HepG2 (cell line): ENCODE results near the gene MARCHF2. TPM values are rescaled to one million over a fixed set of nuclear protein-coding genes. Genes with fewer than 3 reads are reported as not detected.
A peak's percentile ranks its signal among the peaks of the same experiment; 100 is the strongest.

Experiments
- ADNP ChIP-seq: sonication (generic); formaldehyde crosslinking; IDR thresholded peaks from 2 replicates; pipeline ENCODE4 v1.4.0; 2020; ENCODE audit warnings: missing genetic modification reagents
- CEBPG ChIP-seq: IDR thresholded peaks from 2 replicates; pipeline ENCODE4 v1.6.1; 2016
- GFI1 ChIP-seq: sonication (generic); formaldehyde crosslinking; IDR thresholded peaks from 2 replicates; pipeline ENCODE4 v1.5.0; 2020; ENCODE audit warnings: missing genetic modification reagents, mild to moderate bottlenecking, borderline replicate concordance
- GPBP1L1 ChIP-seq: sonication (generic); formaldehyde crosslinking; IDR thresholded peaks from 2 replicates; pipeline ENCODE4 v1.5.0; 2020; ENCODE audit warnings: mild to moderate bottlenecking, missing genetic modification reagents
- HES4 ChIP-seq: sonication (generic); formaldehyde crosslinking; IDR thresholded peaks from 2 replicates; pipeline ENCODE4 v1.9.0; 2021; ENCODE audit warnings: mild to moderate bottlenecking, missing genetic modification reagents, borderline replicate concordance
- HNRNPLL ChIP-seq: fragments of 200-400 bp; formaldehyde crosslinking; IDR thresholded peaks from 2 replicates; pipeline ENCODE4 v1.6.1; 2017; ENCODE audit warnings: mild to moderate bottlenecking, low read depth, low read length; ENCODE audit not compliant: poor library complexity, severe bottlenecking
- KMT2B ChIP-seq: IDR thresholded peaks from 2 replicates; pipeline ENCODE4 v1.6.1; 2016; ENCODE audit warnings: missing genetic modification reagents, missing compliant biosample characterization
- MED13 ChIP-seq: sonication (generic); formaldehyde crosslinking; IDR thresholded peaks from 2 replicates; pipeline ENCODE4 v1.5.0; 2020; ENCODE audit warnings: missing genetic modification reagents
- PRMT3 ChIP-seq: sonication (generic); formaldehyde crosslinking; IDR thresholded peaks from 2 replicates; pipeline ENCODE4 v1.8.1; 2022; ENCODE audit warnings: low read depth, mild to moderate bottlenecking, moderate library complexity, missing genetic modification reagents, borderline replicate concordance
- RBAK ChIP-seq: sonication (generic); formaldehyde crosslinking; IDR thresholded peaks from 2 replicates; pipeline ENCODE4 v1.5.1; 2020; ENCODE audit warnings: mild to moderate bottlenecking, missing genetic modification reagents
- REL ChIP-seq: sonication (generic); formaldehyde crosslinking; conservative IDR thresholded peaks from 2 replicates; pipeline ENCODE4 v1.8.0; 2022; ENCODE audit warnings: mild to moderate bottlenecking, missing genetic modification reagents, moderate library complexity
- TOE1 ChIP-seq: sonication (generic); formaldehyde crosslinking; IDR thresholded peaks from 2 replicates; pipeline ENCODE4 v1.4.0; 2020; ENCODE audit warnings: mild to moderate bottlenecking, missing genetic modification reagents
- WIZ ChIP-seq: sonication (generic); formaldehyde crosslinking; IDR thresholded peaks from 2 replicates; pipeline ENCODE4 v1.5.1; 2020; ENCODE audit warnings: mild to moderate bottlenecking, missing genetic modification reagents
- ZC3H13 ChIP-seq: sonication (generic); formaldehyde crosslinking; IDR thresholded peaks from 2 replicates; pipeline ENCODE4 v1.8.1; 2023; ENCODE audit warnings: mild to moderate bottlenecking, missing genetic modification reagents, moderate library complexity
- ZFP90 ChIP-seq: sonication (generic); formaldehyde crosslinking; IDR thresholded peaks from 2 replicates; pipeline ENCODE4 v1.8.0; 2022; ENCODE audit warnings: missing genetic modification reagents, mild to moderate bottlenecking, inconsistent platforms, borderline replicate concordance
- ZNF235 ChIP-seq: sonication (generic); formaldehyde crosslinking; IDR thresholded peaks from 2 replicates; pipeline ENCODE4 v1.8.1; 2023; ENCODE audit warnings: mild to moderate bottlenecking, missing genetic modification reagents, borderline replicate concordance
- ZNF546 ChIP-seq: sonication (generic); formaldehyde crosslinking; conservative IDR thresholded peaks from 2 replicates; pipeline ENCODE4 v1.8.1; 2023; ENCODE audit warnings: mild to moderate bottlenecking, missing genetic modification reagents
- ZNF609 ChIP-seq: sonication (generic); formaldehyde crosslinking; IDR thresholded peaks from 2 replicates; pipeline ENCODE4 v1.4.0; 2020; ENCODE audit warnings: mild to moderate bottlenecking, missing genetic modification reagents, borderline replicate concordance
- ZNF841 ChIP-seq: sonication (generic); formaldehyde crosslinking; IDR thresholded peaks from 2 replicates; pipeline ENCODE4 v1.8.1; 2023; ENCODE audit warnings: missing genetic modification reagents, borderline replicate concordance
- polyA plus RNA-seq, 8 experiments: library from polyadenylated mRNA; depleted of rRNA in 3 of 8; stranded (reverse) in 7 of 8; unstranded in 1 of 8; fragments of >200 nt; fragmentation: Illumina TruSeq in 4 of 8; extraction: Trizol in 4 of 8; gene quantifications; 2 replicates each; pipeline versions ENCODE4 v1.2.1 to v1.2.3, GENCODE V29; 2011 to 2016; ENCODE audit warnings: low read depth in 4 of 8, missing spikeins in 1 of 8, mixed read lengths in 1 of 8; ENCODE audit not compliant: insufficient read depth in 1 of 8
- total RNA-seq, 5 experiments: library from RNA; depleted of rRNA; stranded (reverse); fragments of >200 nt; fragmentation: Illumina TruSeq; extraction: Trizol; gene quantifications; 2 replicates each; pipeline ENCODE4 v1.2.3, GENCODE V29; 2016; ENCODE audit warnings: low read depth in 1 of 5
- TF ChIP-seq, protein P1 (sequence below): sonication (generic); formaldehyde crosslinking; IDR thresholded peaks from 2 replicates; pipeline ENCODE4 v1.8.0; 2022; ENCODE audit warnings: mild to moderate bottlenecking, missing genetic modification reagents, moderate library complexity

Gene MARCHF2
- total and polyA plus RNA-seq, 2 of the 13 experiments (the other 11 are each of a cell fraction or from before 2014, with no cell fraction given) = 12.7 to 13.0 TPM

DNA sequence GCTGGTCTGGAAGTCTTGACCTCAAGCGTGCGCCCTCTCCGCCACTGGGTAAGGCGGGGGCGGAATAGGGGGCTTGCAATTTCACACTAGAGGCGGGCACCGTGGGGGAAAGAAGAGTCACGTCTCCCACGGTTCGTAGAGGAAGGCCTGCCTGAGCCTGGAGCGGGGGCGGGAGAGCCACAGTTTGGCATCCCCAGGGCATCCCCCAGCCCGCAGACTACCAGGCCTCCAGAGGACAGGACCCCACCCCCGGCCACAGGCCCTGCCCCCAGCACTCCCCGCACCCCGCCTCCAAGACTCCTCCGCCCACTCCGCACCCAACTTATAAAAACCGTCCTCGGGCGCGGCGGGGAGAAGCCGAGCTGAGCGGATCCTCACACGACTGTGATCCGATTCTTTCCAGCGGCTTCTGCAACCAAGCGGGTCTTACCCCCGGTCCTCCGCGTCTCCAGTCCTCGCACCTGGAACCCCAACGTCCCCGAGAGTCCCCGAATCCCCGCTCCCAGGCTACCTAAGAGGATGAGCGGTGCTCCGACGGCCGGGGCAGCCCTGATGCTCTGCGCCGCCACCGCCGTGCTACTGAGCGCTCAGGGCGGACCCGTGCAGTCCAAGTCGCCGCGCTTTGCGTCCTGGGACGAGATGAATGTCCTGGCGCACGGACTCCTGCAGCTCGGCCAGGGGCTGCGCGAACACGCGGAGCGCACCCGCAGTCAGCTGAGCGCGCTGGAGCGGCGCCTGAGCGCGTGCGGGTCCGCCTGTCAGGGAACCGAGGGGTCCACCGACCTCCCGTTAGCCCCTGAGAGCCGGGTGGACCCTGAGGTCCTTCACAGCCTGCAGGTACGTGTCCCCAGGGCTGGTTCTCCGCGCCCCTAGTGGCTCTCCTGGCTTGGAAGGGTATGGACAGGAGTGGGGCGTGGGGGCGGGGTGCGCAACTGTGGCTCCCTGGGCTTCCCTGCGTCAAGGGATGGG lies 49.0 kb upstream of the MARCHF2 start, which contains the start of gene ANGPTL4 (continued):
- peak; percentile 69 for TF ChIP-seq ZNF609 (CRISPR knock-in tag)
- no peak for TF ChIP-seq GPBP1L1 (CRISPR knock-in tag)
- TF ChIP-seq KMT2B (CRISPR knock-in tag) = 0 out of 2 replicates have a peak, but pooled peaks have one; percentile 33
- no peak for TF ChIP-seq MED13
- TF ChIP-seq TOE1 (CRISPR knock-in tag) = no peak
- no peak for TF ChIP-seq ZNF841 (CRISPR knock-in tag)
- no peak for TF ChIP-seq WIZ
- TF ChIP-seq, protein P1, sequence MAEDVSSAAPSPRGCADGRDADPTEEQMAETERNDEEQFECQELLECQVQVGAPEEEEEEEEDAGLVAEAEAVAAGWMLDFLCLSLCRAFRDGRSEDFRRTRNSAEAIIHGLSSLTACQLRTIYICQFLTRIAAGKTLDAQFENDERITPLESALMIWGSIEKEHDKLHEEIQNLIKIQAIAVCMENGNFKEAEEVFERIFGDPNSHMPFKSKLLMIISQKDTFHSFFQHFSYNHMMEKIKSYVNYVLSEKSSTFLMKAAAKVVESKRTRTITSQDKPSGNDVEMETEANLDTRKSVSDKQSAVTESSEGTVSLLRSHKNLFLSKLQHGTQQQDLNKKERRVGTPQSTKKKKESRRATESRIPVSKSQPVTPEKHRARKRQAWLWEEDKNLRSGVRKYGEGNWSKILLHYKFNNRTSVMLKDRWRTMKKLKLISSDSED = peak; percentile 82; the same call in 1 of the 2 replicates
- TF ChIP-seq RBAK = no peak
- TF ChIP-seq HNRNPLL = peak; percentile 83
- no peak; the same call in 1 of the 2 replicates for TF ChIP-seq ZNF546 (CRISPR knock-in tag)
- TF ChIP-seq ZFP90 (CRISPR knock-in tag) = peak; percentile 37; the same call in 1 of the 2 replicates
- no peak for TF ChIP-seq GFI1
- TF ChIP-seq HES4 (CRISPR knock-in tag) = peak; percentile 15; the same call in 1 of the 2 replicates
- no peak for TF ChIP-seq PRMT3
- TF ChIP-seq ZNF235 (CRISPR knock-in tag) = no peak
- TF ChIP-seq ADNP (CRISPR knock-in tag) = no peak
- TF ChIP-seq ZC3H13 (CRISPR knock-in tag) = peak; percentile 31; the same call in 1 of the 2 replicates
- no peak for TF ChIP-seq REL (CRISPR knock-in tag)
- TF ChIP-seq CEBPG (CRISPR knock-in tag) = no peak
